22Rv1 (cell line): ENCODE measurements around the gene TMEM181.

Experiments used
- CTCF ChIP-seq: fragments of 450-650 bp; IDR thresholded peaks from 2 replicates; pipeline ENCODE4 v1.5.1; 2017; ENCODE audit warnings: mild to moderate bottlenecking
- ZFX ChIP-seq: fragments of 450-650 bp; IDR thresholded peaks from 2 replicates; pipeline ENCODE4 v1.6.1; 2017; ENCODE audit warnings: antibody characterized with exemption, borderline replicate concordance

GRCh38 chr6:158597565-158597964 is 37.7 kb downstream of the TMEM181 start:
- TF ChIP-seq CTCF, result no peak
- no peak for TF ChIP-seq ZFX
